ENCODE results near the gene GGTLC2. TPM values are rescaled to one million over a fixed set of nuclear protein-coding genes. Genes with fewer than 3 reads are reported as not detected.

The GGTLC2 gene
- total RNA-seq, 2 experiments from 2014 or later, result not detected

DNA sequence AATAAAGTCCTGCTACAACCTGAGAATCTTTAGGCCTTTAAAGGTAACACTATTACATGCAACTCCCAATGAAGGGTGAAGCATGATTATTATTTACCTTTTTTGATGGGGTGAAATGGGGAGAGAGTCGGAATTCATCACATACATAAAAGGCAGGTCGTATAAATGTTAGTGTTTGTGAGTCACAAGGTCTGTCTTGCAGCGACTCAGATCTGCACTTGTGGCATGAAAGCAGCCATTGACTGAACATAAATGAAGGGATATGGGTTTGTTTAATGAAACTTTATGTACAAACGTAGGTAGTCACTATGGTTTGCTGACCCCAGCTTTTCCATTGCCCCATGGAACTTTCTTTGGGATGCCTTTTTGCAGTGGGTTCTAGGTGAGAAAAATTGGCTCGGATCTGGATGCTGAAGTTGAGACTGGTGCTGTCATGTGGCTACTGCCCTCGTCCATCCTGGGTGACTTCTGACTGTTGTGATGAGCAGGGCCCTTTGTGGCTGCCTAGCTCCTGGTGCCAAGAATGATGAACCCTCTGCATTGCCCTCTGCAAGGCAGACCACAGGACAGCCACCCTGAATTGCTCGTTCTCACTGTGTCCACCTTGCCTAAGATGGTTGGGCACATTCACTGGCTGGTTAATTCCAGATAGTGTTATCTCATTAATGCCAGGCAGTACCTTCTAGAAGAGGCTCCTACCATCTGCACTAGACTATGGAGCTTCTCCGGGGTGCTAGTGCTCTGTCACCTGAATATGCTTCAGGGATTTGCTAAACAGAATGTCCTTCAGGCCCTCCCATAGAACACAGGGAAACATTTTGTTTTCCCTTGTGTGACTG lies 11.3 kb downstream of the GGTLC2 start:
- TF ChIP-seq, protein P1, sequence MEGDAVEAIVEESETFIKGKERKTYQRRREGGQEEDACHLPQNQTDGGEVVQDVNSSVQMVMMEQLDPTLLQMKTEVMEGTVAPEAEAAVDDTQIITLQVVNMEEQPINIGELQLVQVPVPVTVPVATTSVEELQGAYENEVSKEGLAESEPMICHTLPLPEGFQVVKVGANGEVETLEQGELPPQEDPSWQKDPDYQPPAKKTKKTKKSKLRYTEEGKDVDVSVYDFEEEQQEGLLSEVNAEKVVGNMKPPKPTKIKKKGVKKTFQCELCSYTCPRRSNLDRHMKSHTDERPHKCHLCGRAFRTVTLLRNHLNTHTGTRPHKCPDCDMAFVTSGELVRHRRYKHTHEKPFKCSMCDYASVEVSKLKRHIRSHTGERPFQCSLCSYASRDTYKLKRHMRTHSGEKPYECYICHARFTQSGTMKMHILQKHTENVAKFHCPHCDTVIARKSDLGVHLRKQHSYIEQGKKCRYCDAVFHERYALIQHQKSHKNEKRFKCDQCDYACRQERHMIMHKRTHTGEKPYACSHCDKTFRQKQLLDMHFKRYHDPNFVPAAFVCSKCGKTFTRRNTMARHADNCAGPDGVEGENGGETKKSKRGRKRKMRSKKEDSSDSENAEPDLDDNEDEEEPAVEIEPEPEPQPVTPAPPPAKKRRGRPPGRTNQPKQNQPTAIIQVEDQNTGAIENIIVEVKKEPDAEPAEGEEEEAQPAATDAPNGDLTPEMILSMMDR (IDR thresholded peaks at IDR 0.05), result no peak

DNA sequence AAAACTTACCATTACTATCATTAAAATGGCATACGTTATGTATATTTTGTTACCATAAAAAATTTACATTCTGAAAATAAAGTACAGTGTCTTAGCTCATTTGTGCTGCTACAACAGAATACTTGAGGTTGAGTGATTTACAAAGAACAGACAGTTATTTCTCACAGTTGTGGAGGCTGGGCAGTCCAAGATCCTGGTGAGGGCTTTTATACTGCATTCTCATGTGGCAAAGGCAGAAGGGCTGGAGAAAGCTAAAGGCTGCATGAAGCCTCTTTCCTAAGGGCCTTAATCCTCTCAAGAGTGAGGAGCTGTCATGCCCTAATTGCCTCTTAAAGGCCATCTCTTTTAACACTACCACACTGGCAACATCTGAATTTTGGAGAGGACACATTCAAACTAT lies 13.3 kb downstream of the GGTLC2 start:
- ChIA-PET CTCF (no interaction called here), POLR2A (no interaction called here)
- H3K27me3 Mint-ChIP-seq, result no peaks in the 10 kb centered on the region
- no peak overlapping the region for H3K4me3 Mint-ChIP-seq
- intact Hi-C loops (cut with micrococcal nuclease), result no loop called here
- no peaks in the 10 kb centered on the region for H3K36me3 Mint-ChIP-seq (ENCODE audit: low read depth)
- H3K9me3 Mint-ChIP-seq, result no peaks in the 10 kb centered on the region
- no peak for DNase-seq
- TF ChIP-seq, protein P1 (IDR thresholded peaks at IDR 0.05), result no peak
- ATAC-seq, result no peak
- peaks cover 2% of the 10 kb centered on the region for H3K4me1 Mint-ChIP-seq (ENCODE audit: low read depth)
- no peak overlapping the region for H3K27ac Mint-ChIP-seq

More for the DNA sequence above, 11.3 kb downstream of the GGTLC2 start:
- Mint-ChIP-seq H3K4me1 (ENCODE audit: low read depth) (peaks cover 2% of the 10 kb centered on the region), H3K27ac (no peak overlapping the region), H3K27me3 (no peaks in the 10 kb centered on the region), H3K4me3 (no peak overlapping the region), H3K36me3 (ENCODE audit: low read depth) (no peaks in the 10 kb centered on the region), H3K9me3 (no peaks in the 10 kb centered on the region)
- POLR2A ChIA-PET, result no interaction called here
- CTCF ChIA-PET, result interaction anchor here (0.9 to 1.0 kb wide), 2 partner anchors 54 to 55 kb away, joined by 3 to 4 read pairs; no protein-coding TSS in a partner anchor
- DNase-seq (no peak), ATAC-seq (no peak)
- intact Hi-C loops (cut with micrococcal nuclease), result no loop called here

DNA sequence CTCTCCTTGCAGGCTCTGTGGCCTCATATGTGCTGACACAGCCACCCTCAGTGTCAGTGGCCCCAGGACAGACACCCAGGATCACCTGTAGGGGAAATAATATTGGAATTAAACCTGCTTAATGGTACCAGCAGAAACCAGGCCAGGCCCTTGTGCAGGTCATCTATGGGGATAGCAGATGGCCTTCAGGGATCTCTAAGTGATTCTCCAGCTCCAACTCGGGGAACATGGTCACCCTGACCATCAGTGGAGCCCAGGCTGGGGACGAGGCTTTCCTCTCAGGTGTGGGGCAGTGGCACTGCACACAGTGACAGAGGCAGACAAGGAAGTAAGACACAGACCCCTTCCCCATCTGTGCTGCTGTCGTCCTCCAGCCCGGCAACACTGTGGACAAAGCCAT lies 16.9 kb downstream of the GGTLC2 start:
- ChIA-PET POLR2A (no interaction called here), CTCF (interaction anchor here (1.1 kb wide), 1 partner anchor 59 kb away, joined by 3 read pairs; no protein-coding TSS in a partner anchor)
- intact Hi-C loops (cut with micrococcal nuclease), result no loop called here

DNA sequence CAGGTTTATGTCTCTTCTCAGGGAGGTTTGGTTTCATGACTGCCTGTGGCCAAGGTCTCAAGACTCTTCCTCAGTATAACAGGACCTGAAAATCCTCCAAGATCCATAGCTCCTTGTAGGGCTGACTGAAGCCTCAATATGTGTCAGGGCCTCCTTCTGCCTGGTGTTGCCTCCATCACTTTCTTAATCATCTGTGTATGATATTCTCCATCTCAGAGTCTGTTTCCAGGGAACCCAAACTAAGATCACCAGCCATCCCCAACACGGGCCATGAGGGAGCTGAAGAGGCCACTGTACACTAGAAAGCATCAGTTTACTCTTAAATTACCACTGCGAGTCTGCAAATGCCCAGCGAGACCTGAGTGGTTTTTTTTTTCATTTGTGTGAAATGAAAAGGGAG lies 17.7 kb downstream of the GGTLC2 start:
- no peaks in the 10 kb centered on the region for H3K9me3 Mint-ChIP-seq
- intact Hi-C loops (cut with micrococcal nuclease), result no loop called here

More for the DNA sequence above, 16.9 kb downstream of the GGTLC2 start:
- Mint-ChIP-seq H3K27me3 (no peaks in the 10 kb centered on the region), H3K36me3 (ENCODE audit: low read depth) (no peaks in the 10 kb centered on the region), H3K27ac (no peak overlapping the region), H3K4me3 (no peak overlapping the region), H3K4me1 (ENCODE audit: low read depth) (no peaks in the 10 kb centered on the region), H3K9me3 (no peaks in the 10 kb centered on the region)
- no peak for ATAC-seq
- DNase-seq, result no peak
- TF ChIP-seq, protein P1 (IDR thresholded peaks at IDR 0.05), result no peak

More for the DNA sequence above, 17.7 kb downstream of the GGTLC2 start:
- Mint-ChIP-seq H3K4me1 (ENCODE audit: low read depth) (no peaks in the 10 kb centered on the region), H3K27ac (no peak overlapping the region), H3K4me3 (no peak overlapping the region), H3K36me3 (ENCODE audit: low read depth) (no peaks in the 10 kb centered on the region), H3K27me3 (no peaks in the 10 kb centered on the region)
- TF ChIP-seq, protein P1 (IDR thresholded peaks at IDR 0.05), result no peak
- DNase-seq (no peak), ATAC-seq (no peak)
- POLR2A ChIA-PET, result no interaction called here
- CTCF ChIA-PET, result interaction anchor here (1.1 to 1.3 kb wide), 2 partner anchors 23 to 59 kb away, joined by 3 to 4 read pairs; no protein-coding TSS in a partner anchor

All from activated CD8-positive, alpha-beta T cell treated with anti-CD3 and anti-CD28 coated beads for 36 hours (primary cell).